ENCODE results near the gene CALY. TPM values are rescaled to one million over a fixed set of nuclear protein-coding genes. Genes with fewer than 3 reads are reported as not detected.

The CALY gene
- total RNA-seq, 1 experiment from 2014 or later, result 0.47 TPM

- H3K27me3 ChIP-seq (ENCODE audit: insufficient read depth, low read length), result no peaks in the 10 kb centered on the region
- CTCF ChIA-PET, result no interaction called here
These were observed 52.8 kb downstream of the CALY start for GRCh38 chr10:133283931-133284330.

GRCh38 chr10:133282846-133283390, 53.8 kb downstream of the CALY start:
- no peak overlapping the region for H3K9ac ChIP-seq (ENCODE audit: low read length)
- H3K27ac ChIP-seq (ENCODE audit: low read depth, low read length), result no peak overlapping the region
- DNase-seq (ENCODE audit: low read depth, low spot score), result no peak
- H3K79me2 ChIP-seq (ENCODE audit: insufficient read depth, low read length), result no peaks in the 10 kb centered on the region
- no peak overlapping the region for H2AFZ ChIP-seq (ENCODE audit: low read depth, low read length, poor library complexity, severe bottlenecking)
- H4K20me1 ChIP-seq (ENCODE audit: insufficient read depth), result no peaks in the 10 kb centered on the region
- BruUV-seq (replicated peaks), result no TSS peak
- no peaks in the 10 kb centered on the region for H3K9me3 ChIP-seq (ENCODE audit: control insufficient read depth in 1 of 2, insufficient read depth in 1 of 2, low read depth in 1 of 2, low read length in 2 of 2)
- no peaks in the 10 kb centered on the region for H3K9me2 ChIP-seq (ENCODE audit: insufficient read depth)
- POLR2A ChIA-PET, result no interaction called here
- no peaks in the 10 kb centered on the region for H3K27me3 ChIP-seq (ENCODE audit: insufficient read depth, low read length)
- H3K4me2 ChIP-seq (ENCODE audit: low read length), result no peak overlapping the region
- no peaks in the 10 kb centered on the region for H3K4me1 ChIP-seq (ENCODE audit: control insufficient read depth in 1 of 2, insufficient read depth in 2 of 2, low read length in 2 of 2)
- no peak for ATAC-seq
- no peak overlapping the region for H3K4me3 ChIP-seq (replicated peaks in 1 of 2; ENCODE audit: low read depth in 1 of 2, low read length in 2 of 2)
- intact Hi-C loops (cut with micrococcal nuclease), result no loop called here
- no peaks in the 10 kb centered on the region for H3K36me3 ChIP-seq (ENCODE audit: control insufficient read depth in 1 of 2, insufficient read depth in 2 of 2, low read length in 2 of 2)
- RAD21 ChIA-PET (ENCODE audit: low non-redundant PET in 1 of 2, low total read pairs in 2 of 2, uncharacterized antibody in 2 of 2, unreplicated experiment in 2 of 2), result no interaction called here
- CTCF ChIA-PET, result no interaction called here
- TF ChIP-seq ELF1 (IDR thresholded peaks at IDR 0.05; ENCODE audit: borderline replicate concordance, low read depth) (no peak), CTCF (IDR thresholded peaks at IDR 0.05 in 2 of 3, conservative IDR thresholded peaks at IDR 0.05 in 1 of 3; ENCODE audit: borderline replicate concordance in 1 of 3, insufficient read depth in 1 of 3, low read depth in 2 of 3, low read length in 2 of 3) (no peak), EGR1 (IDR thresholded peaks at IDR 0.05; ENCODE audit: low read depth) (no peak), CEBPB (IDR thresholded peaks at IDR 0.05; ENCODE audit: low read depth) (no peak), EZH2phosphoT487 (IDR thresholded peaks at IDR 0.05; ENCODE audit: borderline replicate concordance) (no peak), RAD21 (IDR thresholded peaks at IDR 0.05; ENCODE audit: low read depth) (no peak), MAX (IDR thresholded peaks at IDR 0.05) (no peak), ZBTB33 (IDR thresholded peaks at IDR 0.05; ENCODE audit: extremely low read depth, insufficient replicate concordance, low read length) (no peak), ZFX (IDR thresholded peaks at IDR 0.05) (no peak), FOSL1 (IDR thresholded peaks at IDR 0.05; ENCODE audit: low read depth) (no peak)

More at GRCh38 chr10:133283931-133284330, 52.8 kb downstream of the CALY start:
- H3K36me3 ChIP-seq (ENCODE audit: control insufficient read depth in 1 of 2, insufficient read depth in 2 of 2, low read length in 2 of 2), result no peaks in the 10 kb centered on the region
- no peak for DNase-seq (ENCODE audit: low read depth, low spot score)
- BruUV-seq (replicated peaks), result no TSS peak
- no peak overlapping the region for H3K9ac ChIP-seq (ENCODE audit: low read length)
- no peak overlapping the region for H2AFZ ChIP-seq (ENCODE audit: low read depth, low read length, poor library complexity, severe bottlenecking)
- TF ChIP-seq FOSL1 (IDR thresholded peaks at IDR 0.05; ENCODE audit: low read depth) (no peak), ZNF274 (IDR thresholded peaks at IDR 0.05; ENCODE audit: low read depth, low read length) (no peak), CEBPB (IDR thresholded peaks at IDR 0.05; ENCODE audit: low read depth) (no peak), EGR1 (IDR thresholded peaks at IDR 0.05; ENCODE audit: low read depth) (no peak)
- no peak overlapping the region for H3K4me3 ChIP-seq (replicated peaks in 1 of 2; ENCODE audit: low read depth in 1 of 2, low read length in 2 of 2)
- H3K4me1 ChIP-seq (ENCODE audit: control insufficient read depth in 1 of 2, insufficient read depth in 2 of 2, low read length in 2 of 2), result no peaks in the 10 kb centered on the region
- H3K4me2 ChIP-seq (ENCODE audit: low read length), result no peak overlapping the region
- no peaks in the 10 kb centered on the region for H3K9me2 ChIP-seq (ENCODE audit: insufficient read depth)
- H3K9me3 ChIP-seq (ENCODE audit: control insufficient read depth in 1 of 2, insufficient read depth in 1 of 2, low read depth in 1 of 2, low read length in 2 of 2), result no peaks in the 10 kb centered on the region
- ChIA-PET RAD21 (ENCODE audit: low non-redundant PET in 1 of 2, low total read pairs in 2 of 2, uncharacterized antibody in 2 of 2, unreplicated experiment in 2 of 2) (no interaction called here), POLR2A (no interaction called here)
- no peaks in the 10 kb centered on the region for H4K20me1 ChIP-seq (ENCODE audit: insufficient read depth)
- no peaks in the 10 kb centered on the region for H3K79me2 ChIP-seq (ENCODE audit: insufficient read depth, low read length)
- ATAC-seq, result no peak
- intact Hi-C loops (cut with micrococcal nuclease), result no loop called here
- no peak overlapping the region for H3K27ac ChIP-seq (ENCODE audit: low read depth, low read length)

Measured in HCT116 (cell line).